NB4 (cell line): Measurements from ENCODE around the gene SETD6.

ENCODE experiments used
- DNase-seq: peaks from one replicate; pipeline ENCODE4 v3.0.0; 2010; ENCODE audit warnings: low read depth
- H3K4me3 ChIP-seq: one replicate; pipeline ENCODE4 v1.5.1; 2011; ENCODE audit warnings: mild to moderate bottlenecking, low read depth, low read length, moderate library complexity
- CTCF ChIP-seq: IDR thresholded peaks from one replicate; pipeline ENCODE4 v1.5.1; 2012; ENCODE audit warnings: low read depth, low read length
- MAX ChIP-seq: IDR thresholded peaks from 2 replicates; pipeline ENCODE4 v1.6.1; 2011; ENCODE audit warnings: low read depth, low read length
- MYC ChIP-seq: IDR thresholded peaks from 2 replicates; pipeline ENCODE4 v1.6.1; 2011; ENCODE audit warnings: low read depth, low read length
- POLR2A ChIP-seq: IDR thresholded peaks from 2 replicates; pipeline ENCODE4 v1.6.1; 2011; ENCODE audit warnings: mild to moderate bottlenecking; ENCODE audit not compliant: insufficient read length; ENCODE audit errors: extremely low read depth

Gene SETD6

GRCh38 chr16:58518083-58518979, 3.0 kb downstream of the SETD6 start:
- TF ChIP-seq CTCF: no peak
- no peak overlapping the region for H3K4me3 ChIP-seq
- DNase-seq: no peak

- TF ChIP-seq POLR2A (no peak), MYC (no peak), MAX (no peak), CTCF (no peak)
- H3K4me3 ChIP-seq: no peak overlapping the region
- no peak for DNase-seq
Observed at GRCh38 chr16:58518980-58519368, 3.7 kb downstream of the SETD6 start.

GRCh38 chr16:58519707-58520106, 4.4 kb downstream of the SETD6 start:
- no peak for TF ChIP-seq MYC
- no peak overlapping the region for H3K4me3 ChIP-seq
- no peak for DNase-seq

GRCh38 chr16:58530179-58530578, 14.9 kb downstream of the SETD6 start:
- TF ChIP-seq POLR2A: no peak
- no peak for TF ChIP-seq CTCF
- TF ChIP-seq MYC: no peak
- TF ChIP-seq MAX: no peak
- no peak overlapping the region for H3K4me3 ChIP-seq
- DNase-seq: no peak

- H3K4me3 ChIP-seq: no peak overlapping the region
- DNase-seq: no peak
- TF ChIP-seq MAX (no peak), MYC (no peak), POLR2A (no peak), CTCF (no peak)
Observed at GRCh38 chr16:58532414-58532813, 17.1 kb downstream of the SETD6 start.

- TF ChIP-seq MAX (no peak), POLR2A (no peak), CTCF (no peak), MYC (no peak)
- DNase-seq: no peak
- no peak overlapping the region for H3K4me3 ChIP-seq
Observed at GRCh38 chr16:58533751-58534470, 18.6 kb downstream of the SETD6 start.
